ENCODE data around the gene JAG2. TPM values are rescaled to one million over a fixed set of nuclear protein-coding genes. Genes with fewer than 3 reads are reported as not detected.
A peak's percentile ranks its signal among the peaks of the same experiment; 100 is the strongest.

The JAG2 gene
- total and polyA plus RNA-seq, 3 experiments from 2014 or later: 0.15 to 1.2 (median 0.37) TPM

GRCh38 chr14:105207460-105207901, 38.9 kb upstream of the JAG2 start:
- no peak overlapping the region for H3K4me3 ChIP-seq (ENCODE audit: low read length)
- no peak overlapping the region for H3K4me3 Mint-ChIP-seq
- H3K9me3 Mint-ChIP-seq: no peaks in the 10 kb centered on the region
- ChIA-PET CTCF (interaction anchor here (1.0 to 2.0 kb wide), 3 partner anchors 107 to 283 kb away, joined by 3 to 7 read pairs (median 3); partner anchors contain the start of gene PACS2), POLR2A (interaction anchor here (0.6 kb wide), 1 partner anchor 94 kb away, joined by 10 read pairs; no protein-coding TSS in a partner anchor)
- H3K27ac ChIP-seq (ENCODE audit: low read depth, low read length): no peak overlapping the region
- H3K27me3 Mint-ChIP-seq: peaks cover 0 to 4% of the 10 kb centered on the region in 2 donors
- peaks cover 8% of the 10 kb centered on the region for H3K4me1 ChIP-seq (ENCODE audit: insufficient read depth, low read length)
- H3K4me1 Mint-ChIP-seq: peaks cover 0 to 8% (median 0%) of the 10 kb centered on the region in 3 donors
- no peaks in the 10 kb centered on the region for H3K27me3 ChIP-seq (ENCODE audit: insufficient read depth, low read length, poor library complexity, severe bottlenecking)
- no peak overlapping the region for H3K27ac Mint-ChIP-seq
- no peak for DNase-seq
- peaks cover 0 to 18% (median 0%) of the 10 kb centered on the region in 3 donors for H3K36me3 Mint-ChIP-seq
- no peaks in the 10 kb centered on the region for H3K36me3 ChIP-seq (ENCODE audit: insufficient read depth, low read length)
- H3K9me3 ChIP-seq (ENCODE audit: low read length): no peaks in the 10 kb centered on the region

GRCh38 chr14:105206873-105207272, 38.3 kb upstream of the JAG2 start:
- Histone ChIP-seq H3K9me3 (ENCODE audit: low read length) (no peaks in the 10 kb centered on the region), H3K4me3 (ENCODE audit: low read length) (no peak overlapping the region), H3K4me1 (ENCODE audit: insufficient read depth, low read length) (peaks cover 14% of the 10 kb centered on the region), H3K36me3 (ENCODE audit: insufficient read depth, low read length) (no peaks in the 10 kb centered on the region), H3K27ac (ENCODE audit: low read depth, low read length) (no peak overlapping the region), H3K27me3 (ENCODE audit: insufficient read depth, low read length, poor library complexity, severe bottlenecking) (no peaks in the 10 kb centered on the region)
- Mint-ChIP-seq H3K4me1 (peaks cover 0 to 11% (median 2%) of the 10 kb centered on the region in 3 donors), H3K36me3 (peaks cover 0 to 13% (median 0%) of the 10 kb centered on the region in 3 donors), H3K9me3 (no peaks in the 10 kb centered on the region), H3K27me3 (peaks cover 0 to 4% of the 10 kb centered on the region in 2 donors), H3K27ac (no peak overlapping the region), H3K4me3 (no peak overlapping the region)
- POLR2A ChIA-PET: interaction anchor here (0.6 kb wide), 1 partner anchor 95 kb away, joined by 10 read pairs; no protein-coding TSS in a partner anchor
- DNase-seq: no peak
- CTCF ChIA-PET: interaction anchor here (1.0 to 2.0 kb wide), 3 partner anchors 108 to 283 kb away, joined by 3 to 7 read pairs (median 3); partner anchors contain the start of gene PACS2

GRCh38 chr14:105205673-105206208, 37.2 kb upstream of the JAG2 start:
- POLR2A ChIA-PET: no interaction called here

DNA sequence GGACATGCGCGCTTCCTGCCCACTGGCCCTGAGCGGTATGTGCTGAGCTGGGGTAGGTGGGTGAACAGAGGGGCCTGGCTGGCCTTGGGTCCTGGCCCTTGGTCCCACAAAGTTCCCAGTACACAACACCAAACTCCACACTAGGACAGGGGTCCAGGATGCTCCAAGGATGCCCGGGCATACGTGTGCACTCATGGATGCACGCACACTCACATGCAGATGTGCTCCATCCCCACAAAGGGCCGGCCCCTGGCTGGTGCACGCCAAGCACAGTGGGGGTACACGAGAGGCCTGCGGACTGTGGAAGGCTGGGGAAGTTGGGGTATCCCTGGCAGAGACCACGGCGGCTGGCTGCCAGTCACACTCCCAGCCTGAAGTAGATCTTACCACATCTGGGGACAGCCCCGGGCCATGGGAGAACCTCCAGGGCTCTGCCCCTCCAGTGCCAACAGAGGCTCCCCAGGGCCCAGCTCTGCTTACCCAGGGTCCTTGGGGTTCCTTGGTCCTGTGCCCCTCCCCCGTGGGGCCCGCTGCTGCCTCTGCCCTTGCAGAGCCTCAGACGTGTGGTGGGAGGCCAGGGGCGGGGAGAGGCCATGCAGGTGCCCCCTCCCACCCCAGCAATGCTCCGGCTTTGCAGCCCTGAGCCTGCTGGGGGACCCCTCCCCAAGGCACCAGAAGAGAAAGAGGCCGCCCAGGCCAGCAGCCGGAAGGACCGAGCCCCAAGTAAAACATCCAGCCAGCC, 36.5 kb upstream of the JAG2 start:
- Mint-ChIP-seq H3K27ac (no peak overlapping the region), H3K27me3 (peaks cover 8 to 10% of the 10 kb centered on the region in 2 donors), H3K9me3 (no peaks in the 10 kb centered on the region), H3K4me1 (peaks cover 0 to 14% (median 5%) of the 10 kb centered on the region in 3 donors), H3K36me3 (peaks cover 0 to 6% (median 0%) of the 10 kb centered on the region in 3 donors), H3K4me3 (no peak overlapping the region)
- Histone ChIP-seq H3K27me3 (ENCODE audit: insufficient read depth, low read length, poor library complexity, severe bottlenecking) (no peaks in the 10 kb centered on the region), H3K36me3 (ENCODE audit: insufficient read depth, low read length) (no peaks in the 10 kb centered on the region), H3K27ac (ENCODE audit: low read depth, low read length) (no peak overlapping the region), H3K9me3 (ENCODE audit: low read length) (no peaks in the 10 kb centered on the region), H3K4me1 (ENCODE audit: insufficient read depth, low read length) (peaks cover 19% of the 10 kb centered on the region), H3K4me3 (ENCODE audit: low read length) (no peak overlapping the region)
- ChIA-PET POLR2A (no interaction called here), CTCF (interaction anchor here (3.7 kb wide), 2 partner anchors 11 to 147 kb away, joined by 18 to 24 read pairs; no protein-coding TSS in a partner anchor)
- no peak for DNase-seq

More at GRCh38 chr14:105205673-105206208, 37.2 kb upstream of the JAG2 start:
- no peak for DNase-seq
- H3K27ac ChIP-seq (ENCODE audit: low read depth, low read length): no peak overlapping the region
- no peak overlapping the region for H3K27ac Mint-ChIP-seq
- no peak overlapping the region for H3K4me3 ChIP-seq (ENCODE audit: low read length)
- H3K9me3 Mint-ChIP-seq: no peaks in the 10 kb centered on the region
- peaks cover 19% of the 10 kb centered on the region for H3K4me1 ChIP-seq (ENCODE audit: insufficient read depth, low read length)
- peaks cover 1 to 7% of the 10 kb centered on the region in 2 donors for H3K27me3 Mint-ChIP-seq
- CTCF ChIA-PET: interaction anchor here (3.7 kb wide), 2 partner anchors 12 to 146 kb away, joined by 18 to 24 read pairs; no protein-coding TSS in a partner anchor
- no peaks in the 10 kb centered on the region for H3K36me3 ChIP-seq (ENCODE audit: insufficient read depth, low read length)
- peaks cover 0 to 14% (median 5%) of the 10 kb centered on the region in 3 donors for H3K4me1 Mint-ChIP-seq
- H3K9me3 ChIP-seq (ENCODE audit: low read length): no peaks in the 10 kb centered on the region
- H3K27me3 ChIP-seq (ENCODE audit: insufficient read depth, low read length, poor library complexity, severe bottlenecking): no peaks in the 10 kb centered on the region
- H3K4me3 Mint-ChIP-seq: no peak overlapping the region
- H3K36me3 Mint-ChIP-seq: peaks cover 0 to 10% (median 0%) of the 10 kb centered on the region in 3 donors

GRCh38 chr14:105204206-105204930, 35.8 kb upstream of the JAG2 start:
- Histone ChIP-seq H3K27me3 (ENCODE audit: insufficient read depth, low read length, poor library complexity, severe bottlenecking) (no peaks in the 10 kb centered on the region), H3K4me1 (ENCODE audit: insufficient read depth, low read length) (peaks cover 19% of the 10 kb centered on the region), H3K9me3 (ENCODE audit: low read length) (no peaks in the 10 kb centered on the region), H3K36me3 (ENCODE audit: insufficient read depth, low read length) (no peaks in the 10 kb centered on the region), H3K4me3 (ENCODE audit: low read length) (no peak overlapping the region), H3K27ac (ENCODE audit: low read depth, low read length) (no peak overlapping the region)
- Mint-ChIP-seq H3K4me1 (peaks cover 0 to 14% (median 5%) of the 10 kb centered on the region in 3 donors), H3K27me3 (peaks cover 15 to 17% of the 10 kb centered on the region in 2 donors), H3K36me3 (peaks cover 0 to 3% (median 0%) of the 10 kb centered on the region in 3 donors), H3K27ac (no peak overlapping the region), H3K9me3 (no peaks in the 10 kb centered on the region), H3K4me3 (peak overlapping the region in 1 of 7 donors; percentile 3)
- no peak for DNase-seq
- POLR2A ChIA-PET: no interaction called here
- CTCF ChIA-PET: interaction anchor here (3.7 kb wide), 2 partner anchors 10 to 147 kb away, joined by 18 to 24 read pairs; no protein-coding TSS in a partner anchor

GRCh38 chr14:105203701-105204100, 35.1 kb upstream of the JAG2 start:
- Histone ChIP-seq H3K9me3 (ENCODE audit: low read length) (no peaks in the 10 kb centered on the region), H3K36me3 (ENCODE audit: insufficient read depth, low read length) (no peaks in the 10 kb centered on the region), H3K27me3 (ENCODE audit: insufficient read depth, low read length, poor library complexity, severe bottlenecking) (peaks cover 1% of the 10 kb centered on the region), H3K4me1 (ENCODE audit: insufficient read depth, low read length) (peaks cover 19% of the 10 kb centered on the region), H3K4me3 (ENCODE audit: low read length) (no peak overlapping the region), H3K27ac (ENCODE audit: low read depth, low read length) (no peak overlapping the region)
- CTCF ChIA-PET: interaction anchor here (0.9 to 3.7 kb wide), 4 partner anchors 8 to 148 kb away, joined by 3 to 24 read pairs (median 10); no protein-coding TSS in a partner anchor
- H3K27me3 Mint-ChIP-seq: peaks cover 21% of the 10 kb centered on the region in 2 donors
- no peaks in the 10 kb centered on the region for H3K9me3 Mint-ChIP-seq
- POLR2A ChIA-PET: no interaction called here
- no peaks in the 10 kb centered on the region for H3K36me3 Mint-ChIP-seq
- H3K27ac Mint-ChIP-seq: no peak overlapping the region
- H3K4me1 Mint-ChIP-seq: peaks cover 0 to 14% (median 5%) of the 10 kb centered on the region in 3 donors
- no peak for DNase-seq
- no peak overlapping the region for H3K4me3 Mint-ChIP-seq

DNA sequence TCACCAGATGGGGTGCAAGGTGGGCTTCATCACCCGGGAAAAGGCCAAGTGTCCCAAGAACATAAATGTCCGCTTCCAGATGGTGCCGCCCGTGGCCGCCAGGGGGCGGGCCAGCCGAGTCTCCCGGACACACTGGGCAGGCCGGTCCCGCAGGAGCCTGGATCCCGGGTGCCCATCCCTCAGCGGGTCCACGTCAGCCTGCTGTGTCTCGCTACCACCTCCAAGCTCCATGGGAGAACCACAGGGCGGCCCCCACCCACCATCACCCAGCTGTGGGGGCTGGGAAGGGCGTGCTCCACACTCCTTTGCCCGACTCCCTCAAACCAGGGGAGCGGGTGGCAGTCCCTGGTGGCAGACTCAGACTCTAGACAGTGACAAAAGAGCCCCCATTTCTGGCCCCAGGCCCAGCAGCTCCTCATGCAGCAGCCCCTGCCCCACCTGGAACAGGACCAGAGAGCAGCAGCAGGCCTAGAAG, 34.5 kb upstream of the JAG2 start:
- peaks cover 19% of the 10 kb centered on the region for H3K4me1 ChIP-seq (ENCODE audit: insufficient read depth, low read length)
- H3K4me3 Mint-ChIP-seq: no peak overlapping the region
- H3K36me3 Mint-ChIP-seq: no peaks in the 10 kb centered on the region
- ChIA-PET POLR2A (no interaction called here), CTCF (interaction anchor here (0.9 to 3.7 kb wide), 4 partner anchors 9 to 149 kb away, joined by 3 to 24 read pairs (median 10); no protein-coding TSS in a partner anchor)
- H3K4me1 Mint-ChIP-seq: peaks cover 0 to 14% (median 5%) of the 10 kb centered on the region in 3 donors
- peak; percentile 42 to 72 (median 55) for DNase-seq
- H3K4me3 ChIP-seq (ENCODE audit: low read length): no peak overlapping the region
- no peaks in the 10 kb centered on the region for H3K9me3 ChIP-seq (ENCODE audit: low read length)
- H3K27ac ChIP-seq (ENCODE audit: low read depth, low read length): no peak overlapping the region
- H3K36me3 ChIP-seq (ENCODE audit: insufficient read depth, low read length): no peaks in the 10 kb centered on the region
- no peak overlapping the region for H3K27ac Mint-ChIP-seq
- H3K27me3 Mint-ChIP-seq: peaks cover 25 to 26% of the 10 kb centered on the region in 2 donors
- H3K27me3 ChIP-seq (ENCODE audit: insufficient read depth, low read length, poor library complexity, severe bottlenecking): peaks cover 6% of the 10 kb centered on the region
- H3K9me3 Mint-ChIP-seq: no peaks in the 10 kb centered on the region
